ENCODE measurements around the gene RRAD.

Gene RRAD

DNA sequence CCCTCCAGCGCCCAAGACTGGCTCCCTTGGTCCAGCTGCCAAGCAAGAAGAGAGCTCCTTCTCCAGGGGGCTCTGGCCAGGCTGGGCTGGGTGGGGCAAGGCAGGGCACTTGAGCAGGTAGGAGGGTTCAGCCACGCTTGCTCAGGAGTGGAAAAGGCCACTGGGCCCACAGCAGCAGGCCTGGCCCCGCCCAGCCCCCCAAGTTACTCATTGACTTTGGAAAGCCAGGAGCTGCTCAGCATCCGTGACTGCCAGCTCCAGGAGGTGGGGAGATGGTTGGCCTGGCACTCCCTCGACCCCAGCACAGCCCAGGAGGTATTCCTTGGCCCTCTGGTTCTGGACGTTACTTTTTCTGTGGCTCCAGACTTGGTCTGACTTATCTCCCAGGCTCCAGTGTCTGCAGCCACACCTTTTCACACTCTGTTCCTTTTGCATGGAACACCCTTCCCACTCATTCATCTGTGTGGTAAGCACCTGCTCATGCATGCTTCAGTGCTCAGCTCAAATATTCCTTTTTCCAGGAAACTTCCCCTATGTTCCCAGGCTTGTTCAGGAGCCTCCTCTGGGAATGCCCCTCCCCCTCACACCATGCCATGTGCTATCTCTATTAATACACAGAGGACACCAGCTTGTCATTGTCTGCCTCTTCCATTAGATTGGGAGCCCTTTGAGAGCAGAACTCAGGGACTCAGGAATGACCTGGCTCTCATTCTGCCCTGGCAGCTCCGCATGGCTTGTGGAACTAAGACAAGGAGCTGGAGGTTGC is 6.3 kb downstream of the RRAD start, which contains the start of gene CDH16:
Gene CDH16 (minus strand): TSS at position 83 of the 766 bp plus-strand sequence. CDS start 820 bp downstream, outside the sequence.
- no peak for DNase-seq (ENCODE audit: low read depth, low spot score)
- H3K9ac ChIP-seq (ENCODE audit: insufficient read length, low read depth), result no peak within 1 kb of the TSS
- no peak within 1 kb of the TSS for H3K4me3 ChIP-seq (ENCODE audit: insufficient read length, low read depth)
- no peaks in the 10 kb centered on the region for H3K9me3 ChIP-seq (ENCODE audit: insufficient read depth, low read length)
- H3K4me1 ChIP-seq (ENCODE audit: insufficient read depth, insufficient read length), result peaks cover 20% of the 10 kb centered on the region
- peaks cover 16% of the 10 kb centered on the region for H3K36me3 ChIP-seq (ENCODE audit: insufficient read depth, insufficient read length, low read length)
- TF ChIP-seq SUZ12 (IDR thresholded peaks at IDR 0.05; ENCODE audit: extremely low read depth, insufficient read depth, insufficient read length) (no peak), ZNF274 (IDR thresholded peaks at IDR 0.05; ENCODE audit: low read depth, low read length) (no peak), YY1 (IDR thresholded peaks at IDR 0.05; ENCODE audit: insufficient read depth, insufficient read length) (no peak)
- H3K27me3 ChIP-seq (ENCODE audit: insufficient read depth, insufficient read length), result peaks cover 23% of the 10 kb centered on the region

DNA sequence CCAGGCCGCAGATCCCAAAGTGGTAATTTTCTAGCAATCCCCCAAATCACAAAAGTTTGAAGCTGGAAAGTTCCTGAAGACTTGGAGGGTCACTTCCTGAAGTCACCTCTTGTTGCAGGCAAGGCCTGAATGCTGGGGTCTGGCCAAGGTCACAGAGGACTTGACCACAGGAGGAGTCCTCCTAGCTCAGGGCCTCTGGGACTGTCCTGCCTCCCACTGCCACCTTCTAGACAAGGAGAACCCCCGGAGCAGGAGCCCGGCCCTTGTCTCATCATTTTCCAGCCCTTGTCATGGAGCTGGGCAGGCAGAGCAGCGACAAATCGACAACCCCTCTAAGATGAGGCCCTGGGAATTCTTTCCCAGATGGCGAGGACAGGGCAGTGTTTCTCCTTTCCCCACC is 7.0 kb downstream of the RRAD start:
- no peak overlapping the region for H3K9ac ChIP-seq (ENCODE audit: insufficient read length, low read depth)
- H3K27me3 ChIP-seq (ENCODE audit: insufficient read depth, insufficient read length), result peaks cover 16% of the 10 kb centered on the region
- peaks cover 18% of the 10 kb centered on the region for H3K4me1 ChIP-seq (ENCODE audit: insufficient read depth, insufficient read length)
- H3K4me3 ChIP-seq (ENCODE audit: insufficient read length, low read depth), result no peak overlapping the region
- TF ChIP-seq ZNF274 (IDR thresholded peaks at IDR 0.05; ENCODE audit: low read depth, low read length) (no peak), YY1 (IDR thresholded peaks at IDR 0.05; ENCODE audit: insufficient read depth, insufficient read length) (no peak), SUZ12 (IDR thresholded peaks at IDR 0.05; ENCODE audit: extremely low read depth, insufficient read depth, insufficient read length) (no peak)
- H3K36me3 ChIP-seq (ENCODE audit: insufficient read depth, insufficient read length, low read length), result peaks cover 10% of the 10 kb centered on the region
- DNase-seq (ENCODE audit: low read depth, low spot score), result no peak
- no peaks in the 10 kb centered on the region for H3K9me3 ChIP-seq (ENCODE audit: insufficient read depth, low read length)

DNA sequence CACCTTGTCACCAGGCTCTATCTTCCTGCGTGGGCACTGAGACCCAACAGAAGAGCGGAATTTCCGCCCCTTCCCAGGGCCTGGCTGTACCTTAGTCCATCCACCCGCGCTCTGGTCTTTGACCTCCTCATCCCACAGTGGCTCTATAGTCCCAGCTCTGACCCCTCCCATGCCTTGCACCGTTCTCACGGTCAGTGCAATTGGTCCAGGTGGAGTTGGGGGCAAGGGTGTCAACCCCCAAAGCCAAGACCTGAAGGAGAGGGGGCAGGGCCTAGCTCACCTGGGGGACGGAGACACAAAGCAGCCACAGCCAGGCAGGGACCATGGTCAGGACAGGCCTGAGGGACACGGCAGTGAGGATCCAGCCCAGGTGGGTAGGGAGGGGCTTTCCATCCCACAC is 7.6 kb downstream of the RRAD start:
- Histone ChIP-seq H3K4me1 (ENCODE audit: insufficient read depth, insufficient read length) (peaks cover 18% of the 10 kb centered on the region), H3K27me3 (ENCODE audit: insufficient read depth, insufficient read length) (peaks cover 11% of the 10 kb centered on the region), H3K9me3 (ENCODE audit: insufficient read depth, low read length) (no peaks in the 10 kb centered on the region), H3K36me3 (ENCODE audit: insufficient read depth, insufficient read length, low read length) (peaks cover 9% of the 10 kb centered on the region), H3K4me3 (ENCODE audit: insufficient read length, low read depth) (no peak overlapping the region), H3K9ac (ENCODE audit: insufficient read length, low read depth) (no peak overlapping the region)
- TF ChIP-seq YY1 (IDR thresholded peaks at IDR 0.05; ENCODE audit: insufficient read depth, insufficient read length) (no peak), SUZ12 (IDR thresholded peaks at IDR 0.05; ENCODE audit: extremely low read depth, insufficient read depth, insufficient read length) (no peak), ZNF274 (IDR thresholded peaks at IDR 0.05; ENCODE audit: low read depth, low read length) (no peak)
- DNase-seq (ENCODE audit: low read depth, low spot score), result no peak

DNA sequence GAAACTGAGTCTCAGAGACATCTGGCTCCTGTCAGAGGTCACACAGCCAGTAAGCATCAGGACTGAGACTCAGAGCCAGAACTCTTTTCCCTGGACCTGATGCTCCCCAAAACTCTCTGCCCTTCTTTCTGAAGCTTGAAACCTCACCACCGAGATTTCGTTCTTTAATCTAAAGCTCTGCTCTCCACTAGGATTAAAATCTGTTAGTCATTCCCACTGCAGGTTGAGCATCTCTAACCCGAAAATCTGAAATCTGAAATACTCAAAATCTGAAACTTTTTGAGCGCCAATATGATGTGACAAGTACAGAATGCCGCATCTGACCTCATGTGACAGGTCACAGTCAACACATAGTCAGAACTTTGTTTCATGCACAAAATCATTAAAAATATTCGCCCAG is 8.8 kb downstream of the RRAD start:
- Histone ChIP-seq H3K4me3 (ENCODE audit: insufficient read length, low read depth) (no peak overlapping the region), H3K4me1 (ENCODE audit: insufficient read depth, insufficient read length) (peaks cover 13% of the 10 kb centered on the region), H3K9me3 (ENCODE audit: insufficient read depth, low read length) (no peaks in the 10 kb centered on the region), H3K36me3 (ENCODE audit: insufficient read depth, insufficient read length, low read length) (no peaks in the 10 kb centered on the region), H3K27me3 (ENCODE audit: insufficient read depth, insufficient read length) (peaks cover 11% of the 10 kb centered on the region), H3K9ac (ENCODE audit: insufficient read length, low read depth) (no peak overlapping the region)
- TF ChIP-seq SUZ12 (IDR thresholded peaks at IDR 0.05; ENCODE audit: extremely low read depth, insufficient read depth, insufficient read length) (no peak), ZNF274 (IDR thresholded peaks at IDR 0.05; ENCODE audit: low read depth, low read length) (no peak), YY1 (IDR thresholded peaks at IDR 0.05; ENCODE audit: insufficient read depth, insufficient read length) (no peak)
- DNase-seq (ENCODE audit: low read depth, low spot score), result no peak

DNA sequence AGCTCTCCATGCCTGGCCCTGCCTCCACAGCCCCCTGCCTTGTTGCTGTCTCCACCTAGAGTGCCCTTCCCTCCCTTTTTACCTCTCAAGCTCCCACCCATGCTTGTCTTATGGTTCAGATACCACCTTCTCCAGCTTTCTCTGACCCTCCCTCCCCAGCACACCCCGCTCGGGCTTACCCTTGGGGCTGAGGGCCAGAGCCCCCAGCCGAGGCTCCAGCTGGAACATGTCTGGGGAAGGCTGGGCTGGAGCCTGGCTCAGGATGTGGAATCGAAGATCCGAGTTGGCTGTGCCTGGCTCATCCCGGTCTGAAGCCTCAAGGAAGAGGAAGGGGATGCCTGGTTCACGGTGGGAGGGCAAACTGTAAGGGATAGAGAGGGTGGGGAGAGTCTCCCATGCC is 10.3 kb downstream of the RRAD start:
- Histone ChIP-seq H3K9me3 (ENCODE audit: insufficient read depth, low read length) (no peaks in the 10 kb centered on the region), H3K9ac (ENCODE audit: insufficient read length, low read depth) (no peak overlapping the region), H3K4me3 (ENCODE audit: insufficient read length, low read depth) (no peak overlapping the region), H3K27me3 (ENCODE audit: insufficient read depth, insufficient read length) (peaks cover 10% of the 10 kb centered on the region), H3K4me1 (ENCODE audit: insufficient read depth, insufficient read length) (peaks cover 11% of the 10 kb centered on the region), H3K36me3 (ENCODE audit: insufficient read depth, insufficient read length, low read length) (no peaks in the 10 kb centered on the region)
- no peak for TF ChIP-seq YY1 (IDR thresholded peaks at IDR 0.05; ENCODE audit: insufficient read depth, insufficient read length)
- TF ChIP-seq SUZ12 (IDR thresholded peaks at IDR 0.05; ENCODE audit: extremely low read depth, insufficient read depth, insufficient read length), result no peak
- no peak for TF ChIP-seq ZNF274 (IDR thresholded peaks at IDR 0.05; ENCODE audit: low read depth, low read length)
- DNase-seq (ENCODE audit: low read depth, low spot score), result no peak

DNA sequence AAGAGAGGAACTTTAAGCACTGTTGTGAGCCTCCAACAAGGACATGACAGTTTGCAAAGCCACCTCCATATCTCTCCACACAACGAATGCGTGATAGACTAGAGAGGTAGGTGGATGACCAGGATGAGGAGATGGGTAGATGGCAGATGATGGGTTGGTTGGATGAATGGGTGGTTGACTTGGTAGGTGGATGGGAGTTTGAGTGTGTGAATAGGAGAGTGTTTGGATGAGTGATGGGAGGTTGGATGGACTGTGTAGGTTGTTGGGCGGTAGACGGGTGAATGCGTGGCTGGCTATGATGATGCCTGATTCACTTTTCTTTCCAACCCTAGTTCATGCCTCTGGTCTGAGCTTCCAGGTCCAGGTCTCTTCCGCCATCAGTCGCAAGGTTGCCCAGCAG is 10.8 kb downstream of the RRAD start:
- TF ChIP-seq YY1 (IDR thresholded peaks at IDR 0.05; ENCODE audit: insufficient read depth, insufficient read length), result no peak
- TF ChIP-seq SUZ12 (IDR thresholded peaks at IDR 0.05; ENCODE audit: extremely low read depth, insufficient read depth, insufficient read length), result no peak
- no peak for TF ChIP-seq ZNF274 (IDR thresholded peaks at IDR 0.05; ENCODE audit: low read depth, low read length)
- Histone ChIP-seq H3K9ac (ENCODE audit: insufficient read length, low read depth) (no peak overlapping the region), H3K27me3 (ENCODE audit: insufficient read depth, insufficient read length) (peaks cover 6% of the 10 kb centered on the region), H3K9me3 (ENCODE audit: insufficient read depth, low read length) (no peaks in the 10 kb centered on the region), H3K4me1 (ENCODE audit: insufficient read depth, insufficient read length) (peaks cover 6% of the 10 kb centered on the region), H3K4me3 (ENCODE audit: insufficient read length, low read depth) (no peak overlapping the region), H3K36me3 (ENCODE audit: insufficient read depth, insufficient read length, low read length) (no peaks in the 10 kb centered on the region)
- DNase-seq (ENCODE audit: low read depth, low spot score), result no peak

DNA sequence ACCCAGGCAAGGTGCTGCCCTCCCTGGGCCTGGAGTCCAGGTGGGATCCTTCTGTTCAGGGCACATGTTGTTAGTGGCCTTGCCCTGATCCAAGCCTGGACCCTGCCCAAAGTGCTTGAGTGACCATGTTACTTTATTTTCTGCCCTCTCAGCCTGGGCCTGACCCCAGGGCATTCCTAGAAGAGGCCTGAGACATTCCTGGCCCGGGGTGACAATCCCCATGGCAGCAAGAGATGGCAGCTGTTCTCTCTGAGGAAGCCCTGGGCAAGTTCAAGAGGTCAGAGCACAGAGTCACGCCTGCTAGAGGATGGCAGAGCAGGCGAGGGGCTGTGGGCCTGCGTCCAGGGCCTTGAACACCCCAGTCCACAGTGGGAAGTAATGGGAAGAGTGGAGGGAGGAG is 11.6 kb downstream of the RRAD start:
- Histone ChIP-seq H3K27me3 (ENCODE audit: insufficient read depth, insufficient read length) (peaks cover 6% of the 10 kb centered on the region), H3K9me3 (ENCODE audit: insufficient read depth, low read length) (no peaks in the 10 kb centered on the region), H3K4me1 (ENCODE audit: insufficient read depth, insufficient read length) (peaks cover 1% of the 10 kb centered on the region), H3K36me3 (ENCODE audit: insufficient read depth, insufficient read length, low read length) (no peaks in the 10 kb centered on the region), H3K9ac (ENCODE audit: insufficient read length, low read depth) (no peak overlapping the region), H3K4me3 (ENCODE audit: insufficient read length, low read depth) (no peak overlapping the region)
- DNase-seq (ENCODE audit: low read depth, low spot score), result no peak
- no peak for TF ChIP-seq ZNF274 (IDR thresholded peaks at IDR 0.05; ENCODE audit: low read depth, low read length)
- no peak for TF ChIP-seq SUZ12 (IDR thresholded peaks at IDR 0.05; ENCODE audit: extremely low read depth, insufficient read depth, insufficient read length)
- no peak for TF ChIP-seq YY1 (IDR thresholded peaks at IDR 0.05; ENCODE audit: insufficient read depth, insufficient read length)
